Measurements from ENCODE around the gene MMP24. TPM values are rescaled to one million over a fixed set of nuclear protein-coding genes. Genes with fewer than 3 reads are reported as not detected.

The MMP24 gene
- total and polyA plus RNA-seq, 2 of the 13 experiments (the other 11 are each of a cell fraction or from before 2014, with no cell fraction given) = 0.29 to 0.35 TPM

DNA sequence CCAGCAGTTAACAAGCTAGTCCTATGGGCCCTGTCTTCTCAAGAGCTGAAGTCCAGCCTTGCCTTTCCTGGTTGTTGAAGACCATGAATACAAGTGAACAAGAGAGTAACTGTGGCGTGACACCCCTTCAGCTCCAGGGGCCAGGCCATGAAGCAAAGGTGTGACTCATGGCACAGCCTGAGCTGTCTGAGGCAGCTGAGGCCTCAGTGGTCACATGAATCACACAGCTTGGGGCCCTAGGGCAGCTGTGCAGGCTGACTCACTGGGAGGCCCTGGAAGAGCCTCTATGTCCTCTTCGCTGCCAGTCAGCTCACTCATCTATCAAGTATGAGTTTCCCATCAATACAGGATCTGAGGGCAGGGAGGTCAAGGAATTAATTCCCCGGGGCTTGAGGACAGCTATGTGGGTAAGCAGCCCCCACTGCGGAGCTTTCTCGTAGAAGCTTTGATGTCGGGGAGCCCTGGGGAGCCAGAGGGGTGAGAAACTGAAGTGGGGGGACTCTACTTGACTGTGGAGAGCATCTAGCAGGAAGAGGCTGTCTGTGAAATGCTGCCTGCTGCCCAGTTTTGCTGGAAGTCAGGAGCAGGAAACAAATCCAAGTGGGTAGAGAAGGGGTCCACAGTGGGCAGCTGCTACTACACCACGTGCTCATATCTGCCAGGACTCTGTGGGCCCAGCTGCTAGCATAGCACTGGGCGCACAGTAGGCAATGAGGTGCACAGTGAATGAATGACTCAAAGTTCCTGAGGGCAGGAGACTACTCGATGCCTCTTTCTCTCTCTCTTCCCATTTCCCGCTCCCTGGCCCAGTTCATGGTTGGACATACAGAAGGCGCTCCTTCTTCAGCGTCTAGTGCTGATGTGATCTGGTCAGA lies 79.4 kb downstream of the MMP24 start (continued):
- TF ChIP-seq ZNF546 (CRISPR knock-in tag; conservative IDR thresholded peaks at IDR 0.05) = no peak
- TF ChIP-seq ZBTB26 (CRISPR knock-in tag; IDR thresholded peaks at IDR 0.05; ENCODE audit: borderline replicate concordance) = peak; percentile 86
- 0 out of 2 replicates have a peak, but pooled peaks have one; percentile 21 for TF ChIP-seq ZFP36L1 (CRISPR knock-in tag; IDR thresholded peaks at IDR 0.05)
- TF ChIP-seq ZFP36L2 (CRISPR knock-in tag; IDR thresholded peaks at IDR 0.05) = no peak
- TF ChIP-seq RORA (CRISPR knock-in tag; IDR thresholded peaks at IDR 0.05) = no peak
- no peak for TF ChIP-seq ZMYM3 (CRISPR knock-in tag; IDR thresholded peaks at IDR 0.05)
- no peak for TF ChIP-seq ZSCAN25 (CRISPR knock-in tag; IDR thresholded peaks at IDR 0.05)
- TF ChIP-seq STAG1 (CRISPR knock-in tag; IDR thresholded peaks at IDR 0.05) = no peak; the same call in 1 of the 2 replicates
- TF ChIP-seq CREM (IDR thresholded peaks at IDR 0.05) = no peak
- TF ChIP-seq CREM (CRISPR knock-in tag; IDR thresholded peaks at IDR 0.05) = no peak
- no peak for TF ChIP-seq FOXA1 (IDR thresholded peaks at IDR 0.05)
- 0 out of 2 replicates have a peak, but pooled peaks have one; percentile 20 for TF ChIP-seq FOXA1 (CRISPR knock-in tag; IDR thresholded peaks at IDR 0.05)
- TF ChIP-seq, protein P1, sequence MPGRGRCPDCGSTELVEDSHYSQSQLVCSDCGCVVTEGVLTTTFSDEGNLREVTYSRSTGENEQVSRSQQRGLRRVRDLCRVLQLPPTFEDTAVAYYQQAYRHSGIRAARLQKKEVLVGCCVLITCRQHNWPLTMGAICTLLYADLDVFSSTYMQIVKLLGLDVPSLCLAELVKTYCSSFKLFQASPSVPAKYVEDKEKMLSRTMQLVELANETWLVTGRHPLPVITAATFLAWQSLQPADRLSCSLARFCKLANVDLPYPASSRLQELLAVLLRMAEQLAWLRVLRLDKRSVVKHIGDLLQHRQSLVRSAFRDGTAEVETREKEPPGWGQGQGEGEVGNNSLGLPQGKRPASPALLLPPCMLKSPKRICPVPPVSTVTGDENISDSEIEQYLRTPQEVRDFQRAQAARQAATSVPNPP (CRISPR knock-in tag; IDR thresholded peaks at IDR 0.05) = no peak
- TF ChIP-seq TBX3 (IDR thresholded peaks at IDR 0.05; ENCODE audit: borderline replicate concordance) = no peak
- TF ChIP-seq ZNF282 (IDR thresholded peaks at IDR 0.05; ENCODE audit: partially characterized antibody) = no peak
- peak; percentile 89 for TF ChIP-seq ELF3 (CRISPR knock-in tag; IDR thresholded peaks at IDR 0.05)
- peak; percentile 75 for TF ChIP-seq TFDP1 (CRISPR knock-in tag; IDR thresholded peaks at IDR 0.05; ENCODE audit: borderline replicate concordance)
- TF ChIP-seq ZNF777 (CRISPR knock-in tag; IDR thresholded peaks at IDR 0.05) = no peak
- TF ChIP-seq MBNL3 (CRISPR knock-in tag; conservative IDR thresholded peaks at IDR 0.05) = no peak
- TF ChIP-seq ZNF205 (CRISPR knock-in tag; IDR thresholded peaks at IDR 0.05) = no peak
- no peak for TF ChIP-seq TEAD2 (CRISPR knock-in tag; IDR thresholded peaks at IDR 0.05)
- TF ChIP-seq, protein P2, sequence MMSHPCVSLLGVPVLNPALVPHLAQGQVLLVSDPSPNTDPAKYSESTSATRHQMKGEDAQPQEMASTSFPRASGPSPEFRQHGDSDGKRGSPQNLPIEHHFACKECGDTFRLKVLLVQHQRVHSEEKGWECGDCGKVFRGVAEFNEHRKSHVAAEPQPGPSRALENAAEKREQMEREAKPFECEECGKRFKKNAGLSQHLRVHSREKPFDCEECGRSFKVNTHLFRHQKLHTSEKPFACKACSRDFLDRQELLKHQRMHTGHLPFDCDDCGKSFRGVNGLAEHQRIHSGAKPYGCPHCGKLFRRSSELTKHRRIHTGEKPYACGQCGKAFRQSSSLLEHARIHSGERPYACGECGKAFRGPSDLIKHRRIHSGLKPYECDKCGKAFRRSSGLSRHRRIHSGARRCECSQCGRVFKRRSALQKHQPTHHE (CRISPR knock-in tag; IDR thresholded peaks at IDR 0.05; ENCODE audit: borderline replicate concordance) = no peak
- peak; percentile 100 for TF ChIP-seq FOSL2 (CRISPR knock-in tag; IDR thresholded peaks at IDR 0.05)
- TF ChIP-seq, protein P3, sequence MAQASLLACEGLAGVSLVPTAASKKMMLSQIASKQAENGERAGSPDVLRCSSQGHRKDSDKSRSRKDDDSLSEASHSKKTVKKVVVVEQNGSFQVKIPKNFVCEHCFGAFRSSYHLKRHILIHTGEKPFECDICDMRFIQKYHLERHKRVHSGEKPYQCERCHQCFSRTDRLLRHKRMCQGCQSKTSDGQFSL (CRISPR knock-in tag; IDR thresholded peaks at IDR 0.05) = no peak

All from HepG2 (cell line).